Left renal pelvis (tissue), 4 donors: ENCODE measurements around the gene ABCG4. TPM values are rescaled to one million over a fixed set of nuclear protein-coding genes. Genes with fewer than 3 reads are reported as not detected.

Experiments used
- DNase-seq, 4 donors: peaks; one replicate each; pipeline ENCODE4 v3.0.0-alpha.2; 2013; ENCODE audit warnings: low read depth in 4 of 4, low spot score in 3 of 4
- polyA plus RNA-seq, 4 donors: library from polyadenylated mRNA; unstranded; fragments of 120-200 nt; gene quantifications; one replicate each; pipeline ENCODE4 v1.2.1, GENCODE V29; 2013; ENCODE audit not compliant: insufficient read length in 4 of 4

Gene ABCG4
- polyA plus RNA-seq, 4 donors = 0.63 to 1.2 (median 0.88) TPM

GRCh38 chr11:119204066-119204465 is 55.2 kb downstream of the ABCG4 start:
- no peak for DNase-seq

GRCh38 chr11:119205080-119205479 is 56.2 kb downstream of the ABCG4 start:
- DNase-seq = no peak

- peak; percentile 72 to 89 (median 88) for DNase-seq
Measured at GRCh38 chr11:119205574-119206510, 57.0 kb downstream of the ABCG4 start, which contains the start of gene CBL. CBL (plus strand) TSS chr11:119206339; CDS start chr11:119206418, 79 bp downstream.

- DNase-seq = peak in 1 of 4 donors; percentile 39
Measured at GRCh38 chr11:119206511-119207414, 57.9 kb downstream of the ABCG4 start.

GRCh38 chr11:119207415-119207960 is 58.6 kb downstream of the ABCG4 start:
- no peak for DNase-seq

GRCh38 chr11:119209186-119209585 is 60.3 kb downstream of the ABCG4 start:
- DNase-seq = no peak

GRCh38 chr11:119210050-119210449 is 61.2 kb downstream of the ABCG4 start:
- DNase-seq = no peak

Other genes with a start within 250 kb of the ABCG4 start
- gene BCL9L, start 223.1 kb upstream of the ABCG4 start, polyA plus RNA-seq = 10 to 100 TPM; 27.7 to 70.4 (median 33.7) TPM
- 10 to 100 TPM in 2 of 4 donors, 1 to 10 TPM in 1, under 1 TPM in 1; 0.52 to 56.1 (median 19.2) TPM for gene UPK2, start 192.8 kb upstream of the ABCG4 start, polyA plus RNA-seq
- not detected for gene FOXR1, start 177.3 kb upstream of the ABCG4 start, polyA plus RNA-seq
- gene CENATAC, start 150.9 kb upstream of the ABCG4 start, polyA plus RNA-seq = 10 to 100 TPM; 14.9 to 41.6 (median 21.0) TPM
- 1,000 to 10,000 TPM; 1,003 to 1,136 (median 1,061) TPM for gene RPS25, start 130.7 kb upstream of the ABCG4 start, polyA plus RNA-seq
- 100 to 1,000 TPM in 2 of 4 donors, 10 to 100 TPM in 2; 55.5 to 127 (median 110) TPM for gene TRAPPC4, start 130.3 kb upstream of the ABCG4 start, polyA plus RNA-seq
- gene SLC37A4, start 118.2 kb upstream of the ABCG4 start, polyA plus RNA-seq = 100 to 1,000 TPM in 1 of 4 donors, 10 to 100 TPM in 3; 13.9 to 108 (median 84.4) TPM
- 100 to 1,000 TPM in 3 of 4 donors, 10 to 100 TPM in 1; 73.5 to 124 (median 116) TPM for gene HYOU1, start 91.8 kb upstream of the ABCG4 start, polyA plus RNA-seq
- 10 to 100 TPM; 45.9 to 67.0 (median 52.1) TPM for gene VPS11, start 81.2 kb upstream of the ABCG4 start, polyA plus RNA-seq
- gene HMBS, start 64.2 kb upstream of the ABCG4 start, polyA plus RNA-seq = 10 to 100 TPM; 24.6 to 31.6 (median 26.2) TPM
- gene DPAGT1, start 47.2 kb upstream of the ABCG4 start, polyA plus RNA-seq = 10 to 100 TPM; 46.0 to 68.5 (median 62.1) TPM
- gene C2CD2L, start 41.7 kb upstream of the ABCG4 start, polyA plus RNA-seq = 10 to 100 TPM; 10.3 to 15.6 (median 11.3) TPM
- 10 to 100 TPM; 21.3 to 44.1 (median 26.5) TPM for gene HINFP, start 27.5 kb upstream of the ABCG4 start, polyA plus RNA-seq
- 10 to 100 TPM in 3 of 4 donors, 1 to 10 TPM in 1; 7.8 to 12.6 (median 10.2) TPM for gene NLRX1, start 19.7 kb downstream of the ABCG4 start, polyA plus RNA-seq
- 10 to 100 TPM in 3 of 4 donors, under 1 TPM in 1; 0.35 to 18.2 (median 12.8) TPM for gene NHERF4, start 36.4 kb downstream of the ABCG4 start, polyA plus RNA-seq
- 10 to 100 TPM; 15.5 to 22.3 (median 20.4) TPM for gene CBL, start 57.3 kb downstream of the ABCG4 start, polyA plus RNA-seq
- 10 to 100 TPM; 48.9 to 77.2 (median 53.0) TPM for gene MCAM, start 168.1 kb downstream of the ABCG4 start, polyA plus RNA-seq
- 10 to 100 TPM; 28.4 to 34.5 (median 30.9) TPM for gene RNF26, start 185.5 kb downstream of the ABCG4 start, polyA plus RNA-seq
- gene C1QTNF5, start 191.8 kb downstream of the ABCG4 start, polyA plus RNA-seq = 10 to 100 TPM; 20.5 to 34.3 (median 25.3) TPM
- gene MFRP, start 197.7 kb downstream of the ABCG4 start, polyA plus RNA-seq = not detected
- 10 to 100 TPM in 2 of 4 donors, 1 to 10 TPM in 2; 1.7 to 15.9 (median 9.5) TPM for gene USP2, start 232.6 kb downstream of the ABCG4 start, polyA plus RNA-seq